Left ventricle myocardium inferior (tissue), 1 donor: ENCODE results near the gene NAALADL1. TPM values are rescaled to one million over a fixed set of nuclear protein-coding genes. Genes with fewer than 3 reads are reported as not detected.

Experiments used
- DNase-seq: peaks from one replicate; pipeline ENCODE4 v3.0.0-alpha.2; 2020
- H3K27ac ChIP-seq: fragments of 200-600 bp; replicated peaks from 2 replicates; pipeline ENCODE4 v1.8.0; 2021
- H3K27me3 ChIP-seq: fragments of 200-600 bp; 2 replicates; pipeline ENCODE4 v1.8.0; 2021; ENCODE audit warnings: low read depth
- H3K36me3 ChIP-seq: fragments of 200-600 bp; 2 replicates; pipeline ENCODE4 v1.8.0; 2021
- H3K4me1 ChIP-seq: fragments of 200-600 bp; 2 replicates; pipeline ENCODE4 v1.8.0; 2021
- H3K4me3 ChIP-seq: fragments of 200-600 bp; 2 replicates; pipeline ENCODE4 v1.8.0; 2021; ENCODE audit warnings: mild to moderate bottlenecking, moderate library complexity
- H3K9me3 ChIP-seq: fragments of 200-600 bp; replicated peaks from 2 replicates; pipeline ENCODE4 v1.8.0; 2021
- intact Hi-C: fragments of 100-400 bp; cut with micrococcal nuclease; formaldehyde crosslinking; loops from one replicate; pipeline ENCODE4 v1.11.0; 2022
- microRNA-seq: library from miRNA; unstranded; fragments of <30 nt; microRNA quantifications from one replicate; pipeline ENCODE4 v1.2.0, GENCODE V29; 2020
- total RNA-seq: library from RNA; stranded (reverse); fragmentation: NEBNext Ultra II Directional; extraction: Animal tissue kit (Norgen Biotek cat#: 25700); gene quantifications from one replicate; pipeline ENCODE4 v1.2.1, GENCODE V29; 2021
- TF ChIP-seq, protein P1 (sequence below): fragments of 200-600 bp; IDR thresholded peaks from 2 replicates; pipeline ENCODE4 v1.8.0; 2021; ENCODE audit warnings: antibody characterized with exemption, mild to moderate bottlenecking, borderline replicate concordance
- donor health status: DM: no; HTN: yes; CAD: no; lungs with severe emphysema.

NAALADL1 gene
- total RNA-seq, 1 donor from 2014 or later, result 4.8 TPM

DNA sequence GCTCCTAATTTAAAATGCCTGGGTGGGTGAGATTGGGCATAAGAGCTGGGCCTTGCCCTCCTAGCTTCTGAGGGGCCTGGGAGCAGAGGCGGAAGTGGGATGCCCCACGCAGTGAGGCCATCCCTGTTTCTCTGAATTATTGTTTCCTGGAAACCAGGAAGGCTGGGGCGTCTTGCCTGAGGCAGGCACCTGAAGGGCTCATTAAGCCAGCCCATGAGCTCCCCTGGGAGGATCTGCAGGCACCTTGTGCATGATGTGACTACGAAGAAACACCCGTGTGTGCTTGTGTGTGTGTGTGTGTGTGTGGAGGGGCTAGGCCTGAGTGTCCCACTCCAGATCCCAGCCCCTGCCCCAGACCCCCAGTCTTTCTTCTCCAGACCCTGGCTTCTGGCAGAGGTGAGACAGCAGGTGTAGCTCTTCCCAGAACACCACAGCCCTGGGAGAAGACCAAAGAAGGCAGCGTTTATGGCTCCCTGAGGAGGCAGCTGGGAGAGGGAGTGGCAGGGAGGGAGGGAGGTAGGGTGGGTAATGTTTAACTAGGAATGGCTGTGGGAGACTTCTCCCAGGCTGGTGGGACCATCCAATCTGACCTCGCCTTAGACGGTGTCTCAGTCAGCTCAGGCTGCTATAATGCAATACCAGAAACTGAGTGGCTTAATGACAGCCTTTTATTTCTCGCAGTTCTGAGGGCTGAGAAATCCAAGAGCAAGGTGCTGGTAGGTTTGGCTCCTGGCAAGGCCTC lies 59.5 kb downstream of the NAALADL1 start:
- no peak overlapping the region for H3K4me3 ChIP-seq
- TF ChIP-seq, protein P1, sequence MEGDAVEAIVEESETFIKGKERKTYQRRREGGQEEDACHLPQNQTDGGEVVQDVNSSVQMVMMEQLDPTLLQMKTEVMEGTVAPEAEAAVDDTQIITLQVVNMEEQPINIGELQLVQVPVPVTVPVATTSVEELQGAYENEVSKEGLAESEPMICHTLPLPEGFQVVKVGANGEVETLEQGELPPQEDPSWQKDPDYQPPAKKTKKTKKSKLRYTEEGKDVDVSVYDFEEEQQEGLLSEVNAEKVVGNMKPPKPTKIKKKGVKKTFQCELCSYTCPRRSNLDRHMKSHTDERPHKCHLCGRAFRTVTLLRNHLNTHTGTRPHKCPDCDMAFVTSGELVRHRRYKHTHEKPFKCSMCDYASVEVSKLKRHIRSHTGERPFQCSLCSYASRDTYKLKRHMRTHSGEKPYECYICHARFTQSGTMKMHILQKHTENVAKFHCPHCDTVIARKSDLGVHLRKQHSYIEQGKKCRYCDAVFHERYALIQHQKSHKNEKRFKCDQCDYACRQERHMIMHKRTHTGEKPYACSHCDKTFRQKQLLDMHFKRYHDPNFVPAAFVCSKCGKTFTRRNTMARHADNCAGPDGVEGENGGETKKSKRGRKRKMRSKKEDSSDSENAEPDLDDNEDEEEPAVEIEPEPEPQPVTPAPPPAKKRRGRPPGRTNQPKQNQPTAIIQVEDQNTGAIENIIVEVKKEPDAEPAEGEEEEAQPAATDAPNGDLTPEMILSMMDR, result no peak
- intact Hi-C loops, result no loop called here

DNA sequence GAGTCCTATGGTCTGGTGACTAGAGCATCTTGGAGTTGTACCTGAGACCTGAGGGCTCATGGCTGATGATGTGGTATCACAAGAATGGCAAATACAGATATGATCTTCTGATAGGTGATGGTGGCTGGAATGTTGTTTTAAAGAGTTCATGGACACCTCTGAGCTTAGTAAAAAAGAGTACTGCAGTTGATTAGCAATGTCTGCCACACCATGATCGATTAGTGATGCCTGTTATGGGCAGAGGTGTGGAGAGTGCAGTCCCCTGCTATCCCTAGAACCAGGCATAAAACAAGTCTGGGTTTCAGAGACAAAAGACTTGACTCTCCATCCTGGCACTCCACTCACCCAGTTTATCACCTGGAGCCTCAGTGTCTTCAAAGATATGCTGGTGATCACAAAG lies 60.2 kb downstream of the NAALADL1 start:
- no peak overlapping the region for H3K4me3 ChIP-seq
- no peak for DNase-seq
- intact Hi-C loops, result no loop called here

More for the DNA sequence above, 59.5 kb downstream of the NAALADL1 start:
- peaks cover 29% of the 10 kb centered on the region for H3K4me1 ChIP-seq
- no peaks in the 10 kb centered on the region for H3K9me3 ChIP-seq
- H3K36me3 ChIP-seq, result no peaks in the 10 kb centered on the region
- no peak overlapping the region for H3K27ac ChIP-seq
- H3K27me3 ChIP-seq, result no peaks in the 10 kb centered on the region
- DNase-seq, result no peak

DNA sequence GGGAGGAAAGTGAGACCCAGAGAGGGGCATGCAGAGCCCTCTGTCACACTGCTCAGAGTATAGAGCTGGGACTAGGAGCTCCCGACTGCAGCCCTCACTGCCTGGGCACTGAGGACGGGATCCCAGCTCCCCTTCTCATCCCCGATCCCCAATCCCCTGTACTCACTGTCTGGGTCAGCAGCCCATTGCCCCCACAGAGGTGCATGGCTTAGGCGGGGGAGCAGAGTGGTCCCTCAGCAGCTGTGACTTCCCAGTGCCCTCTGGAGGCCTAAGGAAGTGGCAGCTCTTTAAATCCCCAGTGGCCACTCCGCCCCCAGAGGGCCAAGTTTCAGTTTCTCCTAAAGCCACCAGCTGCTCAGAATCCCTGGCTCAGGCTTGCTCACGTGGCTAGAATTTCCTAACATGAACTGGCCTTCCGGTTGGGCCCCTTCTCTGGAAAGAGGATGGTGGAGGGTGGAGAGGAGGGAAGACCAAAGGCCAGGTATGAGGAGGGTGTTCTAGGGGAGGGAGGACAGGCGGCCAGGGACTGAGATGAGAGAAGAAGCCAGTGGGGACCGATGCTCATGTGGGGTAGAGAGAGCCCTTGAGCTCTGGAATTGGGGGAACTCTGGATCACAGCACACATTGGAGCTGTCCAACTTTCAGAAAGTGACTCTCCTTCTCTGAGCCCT lies 61.5 kb downstream of the NAALADL1 start, which contains the start of gene BATF2:
BATF2 (minus strand) TSS at position 262 of the 671 bp plus-strand sequence; CDS start at position 205, 57 bp downstream.
- peak; percentile 70 for DNase-seq
- Histone ChIP-seq H3K36me3 (no peaks in the 10 kb centered on the region), H3K9me3 (no peaks in the 10 kb centered on the region), H3K27ac (peak within 1 kb of the TSS; percentile 79), H3K4me1 (peaks cover 35% of the 10 kb centered on the region), H3K4me3 (peak within 1 kb of the TSS; percentile 63), H3K27me3 (no peaks in the 10 kb centered on the region)
- intact Hi-C loops, result no loop called here
- TF ChIP-seq, protein P1, result peak; percentile 53

More for the DNA sequence above, 60.2 kb downstream of the NAALADL1 start:
- Histone ChIP-seq H3K4me1 (peaks cover 35% of the 10 kb centered on the region), H3K9me3 (no peaks in the 10 kb centered on the region), H3K36me3 (no peaks in the 10 kb centered on the region), H3K27me3 (no peaks in the 10 kb centered on the region), H3K27ac (no peak overlapping the region)
- TF ChIP-seq, protein P1, result no peak

DNA sequence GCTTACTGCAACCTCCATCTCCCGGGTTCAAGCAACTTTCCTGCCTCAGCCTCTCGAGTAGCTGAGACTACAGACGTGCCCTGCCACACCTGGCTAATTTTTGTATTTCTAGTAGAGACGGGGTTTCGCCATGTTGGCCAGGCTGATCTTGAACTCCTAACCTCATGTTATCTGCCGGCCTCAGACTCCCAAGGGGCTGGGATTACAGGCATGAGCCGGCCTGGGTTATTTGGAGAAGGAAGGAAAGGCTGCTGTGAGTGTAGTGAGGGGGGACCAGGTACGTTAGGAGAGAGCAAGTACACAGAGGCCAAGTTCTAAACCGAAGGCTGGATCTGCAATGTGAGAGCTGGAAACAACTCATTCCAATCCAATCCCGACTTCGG lies 62.0 kb downstream of the NAALADL1 start:
- peak overlapping the region; percentile 79 for H3K27ac ChIP-seq
- TF ChIP-seq, protein P1, result no peak
- no peaks in the 10 kb centered on the region for H3K9me3 ChIP-seq
- H3K27me3 ChIP-seq, result no peaks in the 10 kb centered on the region
- intact Hi-C loops, result no loop called here
- peak overlapping the region; percentile 63 for H3K4me3 ChIP-seq
- H3K36me3 ChIP-seq, result no peaks in the 10 kb centered on the region
- DNase-seq, result no peak
- peaks cover 38% of the 10 kb centered on the region for H3K4me1 ChIP-seq

Small RNA genes lying within 50 kb of the gene (microRNA-seq; reads per million reads assigned to microRNA genes)
- not detected for gene MIR6879

Other genes starting within 250 kb of the NAALADL1 start
- 8.7 TPM for gene MEN1, start 248.0 kb downstream of the NAALADL1 start, total RNA-seq
- gene CDC42BPG, start 213.9 kb downstream of the NAALADL1 start, total RNA-seq, result 1.1 TPM
- gene EHD1, start 179.9 kb downstream of the NAALADL1 start, total RNA-seq, result 40.3 TPM
- gene ATG2A, start 141.3 kb downstream of the NAALADL1 start, total RNA-seq, result 13.1 TPM
- gene PPP2R5B, start 133.9 kb downstream of the NAALADL1 start, total RNA-seq, result 22.5 TPM
- not detected for gene GPHA2, start 122.7 kb downstream of the NAALADL1 start, total RNA-seq
- gene MAJIN, start 86.4 kb downstream of the NAALADL1 start, total RNA-seq, result not detected
- gene BATF2, start 61.6 kb downstream of the NAALADL1 start, total RNA-seq, result 1.3 TPM
- gene ARL2, start 44.4 kb downstream of the NAALADL1 start, total RNA-seq, result 128 TPM
- gene SNX15, start 31.1 kb downstream of the NAALADL1 start, total RNA-seq, result 15.7 TPM
- gene SAC3D1, start 17.3 kb downstream of the NAALADL1 start, total RNA-seq, result 5.6 TPM
- 1.3 TPM for gene CDCA5, start 25.5 kb upstream of the NAALADL1 start, total RNA-seq
- gene ZFPL1, start 25.7 kb upstream of the NAALADL1 start, total RNA-seq, result 23.1 TPM
- 92.2 TPM for gene VPS51, start 37.7 kb upstream of the NAALADL1 start, total RNA-seq
- 56.7 TPM for gene TM7SF2, start 53.3 kb upstream of the NAALADL1 start, total RNA-seq
- 6.1 TPM for gene ZNHIT2, start 59.1 kb upstream of the NAALADL1 start, total RNA-seq
- 629 TPM for gene FAU, start 63.6 kb upstream of the NAALADL1 start, total RNA-seq
- gene MRPL49, start 63.8 kb upstream of the NAALADL1 start, total RNA-seq, result 32.1 TPM
- 25.6 TPM for gene SYVN1, start 76.0 kb upstream of the NAALADL1 start, total RNA-seq
- not detected for gene SPDYC, start 111.7 kb upstream of the NAALADL1 start, total RNA-seq
- 74.6 TPM for gene CAPN1, start 123.4 kb upstream of the NAALADL1 start, total RNA-seq
- gene POLA2, start 203.4 kb upstream of the NAALADL1 start, total RNA-seq, result 3.8 TPM